Inflammatory macrophage (primary cell): Measurements from ENCODE around the gene BROX.
"Not testable (repeated sequence)": the region's sequence is repeated elsewhere in the genome, so short reads cannot be mapped to it uniquely, and the experiment has no call there.

ENCODE experiments used
- DNase-seq, 2 donors: peaks; one replicate each; pipeline ENCODE4 v3.0.0-alpha.2; 2020 to 2022
- total RNA-seq, 18 experiments: gene quantifications; one replicate each; lab custom pipeline; 2026; ENCODE audit warnings: mixed read lengths in 6 of 18, inconsistent platforms in 2 of 18; lab: John Stamatoyannopoulos, UW

Gene BROX, protein sequence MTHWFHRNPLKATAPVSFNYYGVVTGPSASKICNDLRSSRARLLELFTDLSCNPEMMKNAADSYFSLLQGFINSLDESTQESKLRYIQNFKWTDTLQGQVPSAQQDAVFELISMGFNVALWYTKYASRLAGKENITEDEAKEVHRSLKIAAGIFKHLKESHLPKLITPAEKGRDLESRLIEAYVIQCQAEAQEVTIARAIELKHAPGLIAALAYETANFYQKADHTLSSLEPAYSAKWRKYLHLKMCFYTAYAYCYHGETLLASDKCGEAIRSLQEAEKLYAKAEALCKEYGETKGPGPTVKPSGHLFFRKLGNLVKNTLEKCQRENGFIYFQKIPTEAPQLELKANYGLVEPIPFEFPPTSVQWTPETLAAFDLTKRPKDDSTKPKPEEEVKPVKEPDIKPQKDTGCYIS
- 66.0 to 171 (median 121) reads per million in 18 experiments for total RNA-seq

DNA sequence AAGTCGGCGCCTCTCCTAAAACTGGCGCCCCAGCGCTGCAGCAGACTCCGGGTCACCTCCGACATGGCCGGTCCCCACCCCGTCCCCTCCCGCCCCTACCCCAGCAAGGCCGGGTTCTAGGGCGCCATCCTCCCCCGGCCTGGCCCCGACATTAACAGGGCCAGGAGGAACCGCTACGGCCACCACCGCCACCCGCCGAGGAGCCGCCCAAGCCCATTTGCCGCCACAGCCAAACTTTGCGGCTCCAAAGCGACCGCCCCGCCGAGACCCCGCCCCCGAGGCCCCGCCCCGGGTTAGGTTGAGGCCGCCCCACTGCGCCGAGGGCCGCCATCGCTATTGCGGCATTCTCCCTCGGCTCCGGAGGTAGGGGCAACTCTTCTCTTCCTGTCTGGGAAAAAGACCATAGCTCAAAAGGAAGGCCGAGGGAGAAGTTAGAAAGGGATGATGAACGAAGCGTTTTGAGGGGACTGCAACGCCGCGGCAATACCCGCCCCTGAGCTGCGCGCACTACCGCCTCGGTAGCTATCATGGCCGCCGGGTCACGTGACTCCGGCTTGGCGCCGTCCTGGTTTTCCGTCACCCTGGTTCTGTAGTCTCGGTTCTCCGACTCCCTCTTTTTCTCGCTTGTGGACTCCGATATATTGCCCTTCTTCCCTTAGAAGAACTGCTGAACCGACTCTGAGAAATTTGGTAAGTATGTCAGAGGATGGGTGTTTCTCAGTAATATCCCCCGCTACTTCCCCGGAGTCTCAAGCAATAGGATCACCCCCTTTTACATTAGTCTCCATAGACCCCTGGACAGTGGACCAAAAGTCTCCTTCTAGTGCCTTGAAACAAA, at the start of gene BROX, which contains the start of gene AIDA:
BROX (plus strand) TSS at position 312 of the 838 bp plus-strand sequence. CDS start 3,136 bp downstream, outside the sequence.
AIDA (minus strand) TSS at position 239 of the 838 bp plus-strand sequence; CDS start at position 65, 174 bp downstream.
- DNase-seq: peak; percentile 86 to 91

DNA sequence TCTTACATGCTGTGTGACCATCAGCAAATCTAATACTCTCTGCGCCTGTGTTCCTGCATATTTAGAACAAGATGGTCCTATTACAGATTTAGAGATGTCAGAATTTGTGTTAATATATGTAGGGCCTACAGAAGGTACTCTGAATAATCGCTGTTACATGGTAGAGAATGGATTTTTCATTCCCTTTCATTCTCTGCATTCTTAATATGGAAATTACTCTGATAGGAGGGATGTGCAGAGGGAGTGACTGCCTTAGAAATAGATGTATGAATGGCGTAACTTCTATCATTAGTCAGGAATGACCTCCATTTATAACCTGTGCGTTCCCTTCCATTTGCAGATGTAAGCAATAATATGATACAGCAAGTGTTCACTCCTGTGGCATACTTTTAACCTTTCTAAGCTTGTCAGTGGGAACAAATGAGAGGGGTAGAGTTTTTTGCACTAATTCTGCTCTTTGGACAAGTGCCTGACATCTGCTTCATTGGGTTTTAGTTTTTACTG, 48.9 kb upstream of the BROX start:
- DNase-seq: no peak

DNA sequence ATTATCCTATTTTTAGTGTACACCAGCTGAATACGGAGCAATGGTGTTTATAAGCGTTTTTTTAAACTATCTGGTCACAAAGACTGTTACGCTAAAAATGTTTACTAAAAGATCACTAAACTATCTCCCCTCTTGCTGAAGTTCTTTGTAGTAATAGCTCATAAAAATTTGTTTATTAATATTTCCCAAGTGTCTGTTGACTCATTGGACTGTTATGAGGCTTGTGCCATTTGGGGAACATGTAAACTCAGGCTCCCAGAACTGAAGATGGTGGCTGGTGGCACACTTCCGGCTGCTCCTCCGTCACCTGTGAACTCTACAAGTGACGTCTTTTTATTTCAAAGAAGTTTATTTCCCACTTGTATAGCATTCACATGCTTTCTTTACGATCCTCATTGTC, 46.4 kb upstream of the BROX start:
- DNase-seq: no peak

DNA sequence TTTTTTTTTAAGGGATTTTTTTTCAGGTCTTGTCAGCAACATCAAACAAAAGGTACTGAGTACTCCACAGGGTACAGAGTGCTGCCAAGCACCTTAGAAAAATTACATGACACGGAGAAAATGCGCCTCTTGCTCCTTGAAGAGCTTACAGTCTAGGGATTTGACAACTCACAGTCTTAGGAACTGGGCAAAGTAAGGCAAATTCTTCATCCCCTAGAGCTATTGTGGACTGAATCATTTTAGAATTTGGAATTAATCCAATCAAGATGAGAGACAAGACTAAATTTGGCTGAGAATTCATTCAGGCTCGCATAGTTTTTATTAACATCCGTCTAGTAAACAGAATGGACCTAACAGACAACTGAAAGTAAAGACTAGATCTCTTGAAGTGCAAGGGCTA, 44.2 kb upstream of the BROX start:
- DNase-seq: not testable (repeated sequence)

DNA sequence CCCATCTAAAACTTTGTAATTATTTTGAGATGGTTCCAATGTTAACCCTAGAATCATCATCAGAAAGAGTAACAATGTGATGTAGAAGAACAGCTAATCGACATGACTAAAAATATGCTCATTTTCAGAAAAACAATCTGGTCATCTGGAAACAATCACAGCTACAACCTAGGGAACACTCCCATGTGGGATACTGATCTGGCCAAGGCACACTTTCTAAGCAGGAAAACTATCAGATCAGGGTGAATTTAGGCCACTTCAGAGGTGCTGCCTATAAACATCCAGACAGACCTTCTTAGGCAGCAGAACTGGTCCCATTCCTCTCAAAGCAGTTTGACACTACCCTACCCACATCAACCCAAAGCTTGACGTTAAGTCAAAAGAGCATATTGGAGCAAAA, 43.3 kb upstream of the BROX start:
- DNase-seq: not testable (repeated sequence)

DNA sequence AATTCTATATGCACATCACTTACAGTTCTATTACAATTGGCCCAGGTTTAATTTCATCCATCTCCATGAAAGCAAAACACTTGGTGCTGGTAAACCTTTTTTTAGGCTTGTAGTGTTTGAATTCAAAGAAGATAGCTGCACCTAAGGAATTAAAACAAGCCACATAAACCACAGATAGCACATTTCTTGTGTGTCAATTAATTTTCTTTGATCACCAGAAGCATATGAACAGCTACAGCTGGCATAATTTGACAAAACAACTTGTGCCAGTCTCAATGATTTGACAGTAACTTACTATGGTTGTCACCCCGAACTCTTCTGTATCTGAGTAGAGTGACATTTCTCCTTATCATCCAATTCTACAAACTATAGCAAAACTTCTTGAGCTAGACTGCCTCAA, 42.3 kb upstream of the BROX start:
- no peak for DNase-seq

DNA sequence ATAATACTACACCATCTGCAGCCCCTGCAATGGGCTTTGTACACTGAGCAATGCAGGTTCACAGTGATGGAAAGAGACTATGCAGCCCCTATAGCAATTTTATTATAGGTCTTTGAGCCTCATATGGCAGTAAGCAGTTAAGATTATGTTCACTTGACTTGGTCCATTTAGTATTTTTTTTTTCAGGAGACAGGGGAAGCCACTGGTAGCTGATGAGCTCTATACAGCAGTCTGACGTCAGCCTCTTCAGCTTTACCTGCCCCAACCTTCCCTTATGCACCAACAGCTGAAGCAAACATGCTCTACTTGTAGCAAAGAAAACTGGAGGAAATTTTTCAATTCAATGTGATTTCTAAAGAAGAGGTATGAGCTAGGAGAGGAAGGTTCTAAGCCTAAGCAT, 32.3 kb upstream of the BROX start:
- no peak for DNase-seq

DNA sequence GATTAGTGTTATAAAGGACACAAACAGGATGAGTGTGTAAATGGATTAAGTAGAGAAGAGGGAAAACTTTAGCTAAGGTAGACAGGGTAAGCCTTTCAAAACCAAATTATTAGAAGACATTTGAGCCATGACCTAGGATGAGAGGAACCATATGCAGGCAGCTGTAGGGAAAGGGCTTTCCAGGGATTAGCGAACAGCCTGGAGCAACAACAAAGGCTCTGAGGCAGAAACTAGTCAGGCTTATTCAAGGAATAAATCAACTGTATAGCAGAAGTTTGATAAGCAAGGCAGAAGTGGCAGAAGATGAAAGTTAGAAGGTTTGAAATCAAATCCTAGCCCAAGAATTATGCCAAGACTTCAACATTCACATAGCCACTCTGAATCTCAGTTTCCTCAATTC, 21.3 kb upstream of the BROX start:
- no peak for DNase-seq

DNA sequence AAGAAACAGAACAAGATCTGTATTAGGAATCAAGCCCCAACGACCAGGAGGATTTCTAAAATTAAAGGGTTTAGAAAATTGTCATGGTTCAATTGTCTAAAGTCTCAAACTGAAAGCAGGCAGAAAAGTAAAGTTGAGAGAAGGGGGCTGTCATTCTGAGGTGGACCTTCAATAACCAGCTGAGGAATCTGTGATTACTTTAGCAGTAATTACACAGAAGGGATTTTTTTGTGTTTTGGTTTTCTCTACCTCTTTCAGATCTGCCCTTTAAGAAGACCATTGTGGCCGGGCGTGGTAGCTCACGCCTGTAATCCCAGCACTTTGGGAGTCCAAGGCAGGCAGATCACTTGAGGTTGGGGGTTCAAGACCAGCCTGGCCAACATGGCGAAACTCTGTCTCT, 17.4 kb upstream of the BROX start:
- DNase-seq: no peak

DNA sequence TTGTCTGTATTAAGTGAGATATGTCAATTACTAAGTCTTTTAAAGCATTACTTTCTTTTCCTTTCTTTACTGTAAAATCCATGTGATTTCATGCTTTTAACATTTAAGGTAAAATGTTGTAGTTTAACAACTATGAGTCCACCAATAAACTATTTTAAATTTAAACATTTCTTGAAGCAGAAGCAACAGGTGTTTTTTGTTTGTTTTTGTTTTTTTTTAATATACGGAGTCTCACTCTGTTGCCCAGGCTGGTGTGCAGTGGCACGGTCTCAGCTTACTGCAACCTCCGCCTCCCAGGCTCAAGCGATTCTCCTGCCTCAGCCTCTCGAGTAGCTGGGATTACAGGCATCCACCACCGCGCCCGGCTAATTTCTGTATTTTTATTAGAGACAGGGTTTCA, 15.6 kb upstream of the BROX start:
- DNase-seq: no peak

DNA sequence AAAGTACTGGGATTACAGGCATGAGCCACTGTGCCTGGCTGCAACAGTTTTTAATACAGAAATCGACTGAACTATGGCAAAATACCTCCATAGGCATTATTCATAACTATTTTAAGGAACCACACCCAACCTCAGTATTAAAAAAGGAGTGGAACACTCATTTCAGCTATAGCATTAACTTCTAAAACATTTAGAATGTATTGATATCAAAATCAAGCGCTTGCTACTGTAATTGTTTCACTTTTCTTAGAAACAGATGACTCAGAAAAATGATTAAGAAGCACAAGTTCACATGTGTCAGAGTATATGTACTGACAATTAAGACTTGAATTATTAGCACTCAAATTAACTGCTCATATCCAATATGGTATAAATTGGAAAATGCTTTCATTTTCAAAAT, 15.2 kb upstream of the BROX start:
- DNase-seq: no peak

DNA sequence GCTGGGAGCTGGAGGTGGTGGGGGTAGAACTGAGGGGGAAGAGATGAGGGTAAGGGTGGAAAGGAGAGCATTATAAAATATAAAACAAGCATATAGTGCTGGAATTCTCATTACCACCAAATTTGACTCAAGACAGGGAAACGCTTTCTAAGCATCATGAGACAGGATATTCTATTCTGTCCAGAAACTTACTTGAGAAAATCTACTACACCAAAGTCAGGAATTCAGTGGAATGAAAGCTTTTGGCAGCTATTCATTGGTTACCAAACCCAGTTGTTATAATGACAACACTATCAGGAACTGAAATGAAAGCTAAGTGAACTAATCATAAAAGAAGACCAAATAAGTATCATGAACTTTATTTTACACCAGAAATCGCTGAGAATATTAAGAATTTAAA, 14.5 kb upstream of the BROX start:
- DNase-seq: no peak

DNA sequence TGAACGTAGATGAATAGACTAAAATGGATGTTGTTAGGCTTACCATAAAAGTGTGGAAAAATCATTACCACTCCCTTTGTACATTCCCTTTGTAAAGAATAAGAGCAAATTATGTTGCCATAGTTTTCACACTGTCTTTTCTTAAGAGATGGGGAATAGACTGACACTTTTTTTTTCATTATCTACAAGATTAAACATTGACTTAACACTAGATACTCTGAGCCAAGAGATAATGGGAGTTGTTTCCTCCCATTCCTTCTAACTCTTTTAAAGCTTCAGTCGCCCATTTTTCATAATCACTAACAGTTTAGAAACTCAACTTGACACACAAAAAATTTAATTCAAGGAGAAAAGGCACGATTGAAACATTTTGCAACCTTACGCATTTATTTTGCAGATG, 10.2 kb upstream of the BROX start:
- no peak for DNase-seq

DNA sequence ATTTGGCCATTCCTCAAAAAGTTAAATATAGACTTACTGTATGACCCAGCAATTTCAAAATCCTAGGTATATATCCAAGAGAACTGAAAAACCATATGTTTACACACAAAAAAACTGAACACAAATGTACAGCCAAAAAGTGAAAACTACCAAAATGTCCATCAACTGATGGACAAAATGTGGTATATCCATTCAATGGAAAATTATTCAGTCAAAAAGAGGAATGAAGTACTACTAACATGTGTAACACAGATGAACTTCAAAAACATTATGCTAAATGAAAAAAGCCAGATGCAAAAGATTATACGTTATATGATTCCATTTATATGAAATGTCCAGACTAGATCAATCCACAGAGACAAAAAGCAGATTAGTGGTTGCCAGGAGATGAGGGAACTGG, 8.1 kb upstream of the BROX start:
- no peak for DNase-seq

DNA sequence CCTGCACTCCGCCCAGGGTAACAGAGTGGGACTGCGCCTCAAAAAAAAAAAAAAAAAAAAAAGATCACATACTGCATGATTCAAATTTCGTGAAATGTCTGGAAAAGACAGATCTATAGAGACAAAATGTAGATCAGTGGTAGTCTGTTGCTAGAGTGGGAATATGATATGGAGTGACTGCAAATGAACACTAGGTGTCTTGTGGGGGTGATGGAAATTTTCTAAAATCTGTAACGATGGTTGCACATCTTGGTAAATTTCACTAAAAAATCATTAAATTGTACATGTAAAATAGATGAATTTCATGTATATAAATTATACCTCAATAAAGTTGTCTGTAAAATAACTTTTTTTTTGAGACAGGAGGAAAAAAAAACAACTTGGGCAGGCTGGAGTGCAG, 5.5 kb upstream of the BROX start:
- no peak for DNase-seq

DNA sequence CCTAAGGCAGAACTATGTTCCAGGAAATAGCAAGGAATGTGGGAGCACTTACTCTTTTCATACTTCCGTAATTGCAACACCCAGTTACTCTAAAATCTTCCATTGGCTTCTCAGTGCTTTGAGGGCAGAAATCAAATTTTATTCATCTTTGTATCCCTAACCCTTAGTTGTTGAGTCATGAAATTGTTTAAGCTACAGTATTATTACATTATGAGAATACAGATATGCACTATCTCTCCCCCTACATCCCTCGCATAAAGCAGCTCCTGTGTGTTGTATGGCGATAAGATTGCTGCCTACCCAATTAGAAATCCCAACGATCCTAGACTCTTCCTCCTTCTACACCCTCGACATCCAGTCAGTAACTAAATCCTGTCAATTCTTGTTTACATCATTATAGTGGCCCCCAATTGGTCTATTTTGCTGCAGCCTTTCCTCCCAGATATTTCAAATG, 2.6 kb upstream of the BROX start:
- no peak for DNase-seq

DNA sequence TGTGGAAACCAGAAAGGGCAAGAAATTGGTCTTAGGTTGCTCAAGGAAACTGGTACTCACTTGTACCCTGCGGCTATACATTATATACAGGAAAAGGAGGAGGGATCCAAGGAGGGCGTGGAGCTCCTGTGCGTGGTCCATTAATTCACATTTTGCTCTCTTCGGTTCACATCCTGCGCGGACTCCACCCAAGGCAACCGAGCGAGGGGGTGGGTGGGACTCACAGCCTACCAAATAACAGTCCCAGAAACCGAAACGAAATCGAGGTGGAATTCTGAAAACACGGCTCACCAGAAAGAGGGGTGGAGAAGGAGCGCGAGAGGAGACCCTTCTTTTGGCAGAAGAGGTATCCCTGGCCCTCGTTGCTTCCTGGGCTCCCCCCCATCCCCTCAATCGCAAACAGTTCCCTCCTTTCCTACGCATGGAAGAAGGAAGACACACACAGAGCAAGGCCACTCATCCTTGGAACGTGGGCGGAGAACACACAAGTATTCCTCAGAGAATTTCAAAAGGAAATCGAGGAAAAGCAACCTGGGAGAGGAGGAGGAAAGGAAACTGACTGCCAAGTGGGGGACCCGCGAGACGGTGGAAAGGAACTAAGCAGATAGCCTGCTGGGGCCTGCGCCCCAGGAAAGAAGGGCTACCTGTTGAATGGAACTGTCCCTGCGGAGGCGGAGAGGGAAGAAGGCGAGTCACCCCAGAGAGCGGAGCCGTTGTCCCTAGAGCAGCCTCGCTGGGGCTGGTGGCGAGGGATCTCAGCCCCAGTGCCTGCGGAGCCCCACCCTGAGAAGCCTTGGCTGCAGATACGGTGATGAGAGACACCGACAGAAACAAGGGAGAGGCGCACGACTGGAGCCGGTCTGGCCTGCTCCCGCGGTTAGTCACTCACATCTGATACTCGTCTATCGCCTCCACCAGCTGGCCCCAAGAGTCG, 778 bp upstream of the BROX start:
- peak; percentile 40 to 48 for DNase-seq

DNA sequence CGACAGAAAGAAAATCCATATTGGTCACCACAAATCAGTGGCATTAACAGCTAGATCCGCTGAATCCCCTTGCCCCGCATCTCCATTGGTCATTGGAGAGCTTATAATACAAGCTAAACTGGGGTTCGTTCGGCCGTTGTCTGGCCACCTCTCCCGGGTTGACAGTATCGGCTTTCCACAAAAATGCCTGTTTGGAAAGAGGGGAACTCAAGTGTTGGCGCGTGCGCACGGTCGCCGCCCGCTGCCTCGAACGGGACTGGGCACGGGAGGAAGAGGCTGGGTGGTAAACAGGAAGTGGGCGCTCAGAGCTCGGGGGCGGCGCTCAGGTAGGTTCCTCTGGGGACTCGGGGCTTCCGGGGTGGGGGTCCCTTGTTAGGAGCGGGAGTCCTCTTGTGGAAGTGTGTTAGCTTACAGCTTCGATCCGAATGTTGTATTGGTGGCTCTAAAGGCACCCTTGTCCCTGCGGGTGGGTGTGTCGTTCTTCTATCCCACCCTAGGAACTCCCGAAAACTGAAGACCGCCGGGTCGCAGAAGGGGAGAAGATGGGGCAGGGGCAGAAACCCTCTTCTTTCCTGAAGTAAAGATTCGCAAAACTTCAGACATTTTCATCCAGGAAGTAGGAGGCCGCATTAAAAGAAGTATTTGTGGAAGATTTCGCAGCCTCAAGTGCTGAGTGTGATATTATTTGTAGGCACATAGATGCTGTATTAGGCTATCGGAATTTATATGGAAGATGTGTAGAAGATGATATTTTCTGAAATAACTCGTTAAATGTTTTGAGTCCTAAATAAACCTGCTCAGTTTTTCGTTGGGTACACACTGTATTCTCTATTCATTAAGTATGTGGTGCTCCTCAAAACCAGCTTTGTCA, 962 bp downstream of the BROX start:
- DNase-seq: peak; percentile 92 to 94

DNA sequence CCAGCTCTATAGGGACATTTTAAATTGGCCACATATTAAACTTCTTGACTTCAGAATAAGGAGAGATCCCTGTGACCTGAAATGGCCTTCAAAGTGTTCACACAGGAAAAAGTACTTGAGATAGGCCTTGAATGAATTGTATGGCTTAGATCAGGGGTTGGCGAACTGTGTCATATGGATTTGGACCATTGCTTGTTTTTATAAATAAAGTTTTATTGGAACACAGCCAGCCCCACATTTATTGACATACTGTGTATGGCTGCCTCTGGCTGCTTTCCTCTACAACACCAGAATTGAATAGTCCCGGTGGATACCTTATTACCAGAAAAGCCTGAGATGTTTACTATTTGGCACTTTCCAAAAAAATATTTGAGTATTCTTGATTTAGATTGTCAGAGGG, 4.0 kb downstream of the BROX start:
- DNase-seq: no peak

DNA sequence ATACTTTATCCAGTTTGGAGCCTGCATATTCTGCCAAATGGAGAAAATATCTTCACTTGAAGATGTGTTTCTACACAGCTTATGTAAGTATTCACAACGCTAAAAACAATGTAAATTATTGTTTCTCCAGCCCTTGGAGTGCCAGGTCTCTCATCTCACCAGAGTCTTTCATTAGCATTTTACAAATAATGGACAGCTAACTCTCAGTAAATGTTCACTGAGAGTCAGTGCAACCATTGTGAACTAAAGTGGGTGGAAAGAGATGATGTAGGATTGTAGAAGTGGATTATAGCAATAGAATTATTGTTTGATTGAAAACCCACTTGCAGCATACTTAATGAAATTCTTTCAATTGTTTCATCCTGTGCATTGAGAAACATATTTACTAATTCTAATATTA, 16.4 kb downstream of the BROX start:
- no peak for DNase-seq

DNA sequence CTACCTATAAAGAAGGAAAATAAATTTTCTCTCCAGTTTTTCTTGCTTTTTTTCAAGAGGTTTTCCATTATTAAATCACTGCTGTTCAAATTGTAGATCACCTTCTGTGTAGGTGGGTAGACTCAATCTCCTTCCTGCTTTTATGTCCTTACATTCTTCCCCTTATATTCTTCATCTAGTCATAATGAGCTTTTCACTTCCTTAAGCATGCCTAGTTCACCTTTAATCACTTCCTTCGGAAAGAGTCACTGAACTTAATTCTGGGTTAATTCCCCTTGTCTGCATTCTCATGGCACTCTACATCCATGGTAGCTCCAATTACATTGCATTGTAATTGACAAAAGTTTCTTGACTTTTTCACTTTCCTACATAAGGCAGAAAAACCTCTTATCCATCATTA, 18.5 kb downstream of the BROX start:
- DNase-seq: no peak
